Osteocyte (in vitro differentiated cells): ENCODE results near the gene ETS1. TPM values are rescaled to one million over a fixed set of nuclear protein-coding genes. Genes with fewer than 3 reads are reported as not detected.
A peak's percentile ranks its signal among the peaks of the same experiment; 100 is the strongest.

Experiments used
- DNase-seq: peaks from one replicate; pipeline ENCODE4 v3.0.0; 2021; ENCODE audit warnings: mixed read lengths; ENCODE audit not compliant: unreplicated experiment; ENCODE audit errors: extremely low spot score
- H3K27ac Mint-ChIP-seq: one replicate; pipeline ENCODE4 v1.8.0; 2021; ENCODE audit warnings: mild to moderate bottlenecking, mixed read lengths; ENCODE audit not compliant: unreplicated experiment
- H3K27me3 Mint-ChIP-seq: one replicate; pipeline ENCODE4 v1.8.0; 2021; ENCODE audit warnings: mixed read lengths; ENCODE audit not compliant: unreplicated experiment
- H3K36me3 Mint-ChIP-seq: one replicate; pipeline ENCODE4 v1.8.0; 2021; ENCODE audit warnings: mixed read lengths; ENCODE audit not compliant: unreplicated experiment
- H3K4me1 Mint-ChIP-seq: one replicate; pipeline ENCODE4 v1.8.0; 2021; ENCODE audit warnings: mixed read lengths; ENCODE audit not compliant: unreplicated experiment
- H3K4me3 Mint-ChIP-seq: one replicate; pipeline ENCODE4 v1.8.0; 2021; ENCODE audit warnings: mild to moderate bottlenecking, moderate library complexity, mixed read lengths; ENCODE audit not compliant: unreplicated experiment
- H3K9me3 Mint-ChIP-seq: one replicate; pipeline ENCODE4 v1.8.0; 2021; ENCODE audit warnings: mixed read lengths; ENCODE audit not compliant: unreplicated experiment
- total RNA-seq: library from RNA; stranded (reverse); gene quantifications from 2 replicates; pipeline ENCODE4 v1.2.1, GENCODE V29; 2021
- TF ChIP-seq, protein P1 (sequence below): fragments of 200-600 bp; sonication (generic); IDR thresholded peaks from 2 replicates; pipeline ENCODE4 v1.5.0; 2021; ENCODE audit warnings: antibody characterized with exemption, mild to moderate bottlenecking, moderate library complexity

Gene ETS1
- total RNA-seq, 1 donor from 2014 or later, result 77.9 TPM

DNA sequence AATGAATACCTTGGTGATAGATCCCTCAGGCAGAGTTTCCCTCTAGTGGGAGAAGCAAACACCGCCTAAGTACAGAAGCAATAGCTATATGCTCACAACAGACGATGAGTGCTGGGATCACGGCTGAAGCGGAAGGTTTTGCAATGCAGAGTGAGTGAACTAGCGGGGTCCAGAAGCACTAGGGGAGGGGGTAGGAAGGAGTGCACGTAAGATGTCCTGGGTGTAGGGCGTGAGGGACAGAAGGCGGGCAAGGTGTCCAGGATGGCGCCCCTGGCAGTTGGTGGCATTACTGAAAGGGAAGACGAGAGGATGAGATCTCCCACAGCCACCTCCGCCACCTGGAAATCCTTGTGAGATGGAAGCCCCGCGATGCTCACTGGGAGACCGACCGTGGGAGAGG is 81.0 kb downstream of the ETS1 start:
- H3K4me1 Mint-ChIP-seq, result peaks cover 94% of the 10 kb centered on the region
- TF ChIP-seq, protein P1, sequence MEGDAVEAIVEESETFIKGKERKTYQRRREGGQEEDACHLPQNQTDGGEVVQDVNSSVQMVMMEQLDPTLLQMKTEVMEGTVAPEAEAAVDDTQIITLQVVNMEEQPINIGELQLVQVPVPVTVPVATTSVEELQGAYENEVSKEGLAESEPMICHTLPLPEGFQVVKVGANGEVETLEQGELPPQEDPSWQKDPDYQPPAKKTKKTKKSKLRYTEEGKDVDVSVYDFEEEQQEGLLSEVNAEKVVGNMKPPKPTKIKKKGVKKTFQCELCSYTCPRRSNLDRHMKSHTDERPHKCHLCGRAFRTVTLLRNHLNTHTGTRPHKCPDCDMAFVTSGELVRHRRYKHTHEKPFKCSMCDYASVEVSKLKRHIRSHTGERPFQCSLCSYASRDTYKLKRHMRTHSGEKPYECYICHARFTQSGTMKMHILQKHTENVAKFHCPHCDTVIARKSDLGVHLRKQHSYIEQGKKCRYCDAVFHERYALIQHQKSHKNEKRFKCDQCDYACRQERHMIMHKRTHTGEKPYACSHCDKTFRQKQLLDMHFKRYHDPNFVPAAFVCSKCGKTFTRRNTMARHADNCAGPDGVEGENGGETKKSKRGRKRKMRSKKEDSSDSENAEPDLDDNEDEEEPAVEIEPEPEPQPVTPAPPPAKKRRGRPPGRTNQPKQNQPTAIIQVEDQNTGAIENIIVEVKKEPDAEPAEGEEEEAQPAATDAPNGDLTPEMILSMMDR, result no peak
- peak overlapping the region; percentile 94 for H3K27ac Mint-ChIP-seq
- H3K36me3 Mint-ChIP-seq, result peaks cover 10% of the 10 kb centered on the region
- no peaks in the 10 kb centered on the region for H3K9me3 Mint-ChIP-seq
- H3K27me3 Mint-ChIP-seq, result no peaks in the 10 kb centered on the region
- no peak for DNase-seq
- peak overlapping the region; percentile 59 for H3K4me3 Mint-ChIP-seq

DNA sequence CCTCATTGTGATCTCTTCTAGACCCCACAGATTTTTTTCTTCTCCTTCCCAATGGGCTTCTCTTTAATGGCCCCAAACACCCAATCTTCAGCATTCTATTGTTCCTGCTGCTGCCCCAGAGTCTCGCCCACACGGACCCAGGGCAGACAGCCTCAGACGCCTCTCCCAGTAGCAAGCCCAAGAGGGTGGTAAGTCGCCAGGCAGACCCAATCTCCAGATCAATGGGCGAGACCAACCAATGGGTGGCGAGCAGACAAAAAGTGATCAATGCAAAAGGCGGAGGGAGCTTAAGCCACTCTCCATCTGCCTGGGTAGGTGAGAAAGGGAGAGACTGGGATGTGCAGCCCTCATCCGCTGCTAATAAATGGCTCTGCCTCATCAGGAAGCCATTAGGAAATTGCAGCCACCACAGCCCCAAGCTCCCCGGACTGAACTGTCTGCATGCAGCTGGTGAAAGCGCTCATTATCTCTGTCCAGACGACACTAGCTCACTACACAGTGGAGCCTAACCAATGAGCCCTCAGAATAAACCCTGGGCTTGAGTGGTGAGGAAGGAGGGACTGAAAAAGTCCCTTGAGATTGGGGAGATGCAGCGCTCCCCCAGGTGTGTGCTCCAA is 81.8 kb downstream of the ETS1 start:
- Mint-ChIP-seq H3K27ac (peak overlapping the region; percentile 94), H3K4me1 (peaks cover 97% of the 10 kb centered on the region), H3K4me3 (no peak overlapping the region), H3K27me3 (no peaks in the 10 kb centered on the region), H3K36me3 (peaks cover 10% of the 10 kb centered on the region), H3K9me3 (no peaks in the 10 kb centered on the region)
- DNase-seq, result no peak
- TF ChIP-seq, protein P1, result no peak

DNA sequence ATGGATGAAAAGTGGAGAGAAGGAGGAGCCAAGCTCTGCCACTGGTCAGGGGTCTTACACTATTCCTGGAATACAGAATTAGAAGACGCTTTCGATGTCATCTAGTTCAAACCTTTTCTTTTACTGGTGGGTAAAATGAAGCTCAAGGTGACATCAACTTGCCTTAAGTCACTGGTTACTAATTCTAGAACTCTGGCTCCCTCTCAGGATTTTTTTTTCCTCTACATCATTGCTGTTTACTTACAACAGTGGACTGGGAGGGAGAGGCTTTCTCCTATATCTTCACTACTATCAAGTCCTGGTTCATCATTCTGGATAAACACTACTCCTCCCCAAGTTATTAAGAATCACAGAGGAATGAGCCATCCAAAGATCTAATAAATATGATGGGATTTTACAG is 82.9 kb downstream of the ETS1 start:
- peaks cover 10% of the 10 kb centered on the region for H3K36me3 Mint-ChIP-seq
- H3K27ac Mint-ChIP-seq, result peak overlapping the region; percentile 73
- no peaks in the 10 kb centered on the region for H3K9me3 Mint-ChIP-seq
- H3K4me3 Mint-ChIP-seq, result no peak overlapping the region
- H3K27me3 Mint-ChIP-seq, result no peaks in the 10 kb centered on the region
- DNase-seq, result no peak
- TF ChIP-seq, protein P1, result no peak
- peaks cover 95% of the 10 kb centered on the region for H3K4me1 Mint-ChIP-seq

DNA sequence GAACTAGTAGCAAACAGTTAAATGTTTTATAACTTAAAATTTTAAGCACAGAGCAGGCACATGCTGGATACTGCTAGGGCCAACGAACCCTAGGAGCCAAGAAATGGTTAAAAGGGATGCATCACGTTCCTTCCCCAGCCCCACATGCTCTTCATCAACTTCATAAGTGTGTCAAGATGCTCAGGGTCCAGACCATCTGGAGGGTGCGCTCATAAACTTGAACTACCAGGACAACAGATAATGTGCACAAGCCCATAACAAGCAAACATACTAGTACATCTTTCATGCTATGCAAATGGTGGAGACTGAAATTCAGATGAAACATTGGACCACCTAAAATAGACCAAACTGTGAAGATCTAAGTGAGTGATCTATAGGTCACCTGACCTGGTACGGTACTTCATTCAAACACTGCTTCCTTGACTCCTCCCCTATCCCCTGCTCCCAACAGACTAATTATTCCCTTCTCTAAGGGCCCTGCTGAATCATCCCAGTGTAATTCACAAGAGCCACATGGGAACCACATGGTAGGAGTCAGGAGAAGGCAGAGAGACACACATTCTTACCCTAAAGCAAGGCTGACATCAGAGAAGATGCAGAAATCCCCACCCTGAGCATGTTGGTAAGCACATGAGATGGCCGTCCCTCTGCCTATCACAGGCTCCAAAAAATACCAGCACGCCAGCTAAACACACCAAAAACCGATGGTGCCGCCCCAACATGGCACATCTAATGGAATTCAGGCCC is 83.9 kb downstream of the ETS1 start:
- TF ChIP-seq, protein P1, result no peak
- Mint-ChIP-seq H3K27ac (peak overlapping the region; percentile 92), H3K36me3 (peaks cover 10% of the 10 kb centered on the region), H3K27me3 (no peaks in the 10 kb centered on the region), H3K9me3 (no peaks in the 10 kb centered on the region), H3K4me3 (no peak overlapping the region), H3K4me1 (peaks cover 95% of the 10 kb centered on the region)
- no peak for DNase-seq

DNA sequence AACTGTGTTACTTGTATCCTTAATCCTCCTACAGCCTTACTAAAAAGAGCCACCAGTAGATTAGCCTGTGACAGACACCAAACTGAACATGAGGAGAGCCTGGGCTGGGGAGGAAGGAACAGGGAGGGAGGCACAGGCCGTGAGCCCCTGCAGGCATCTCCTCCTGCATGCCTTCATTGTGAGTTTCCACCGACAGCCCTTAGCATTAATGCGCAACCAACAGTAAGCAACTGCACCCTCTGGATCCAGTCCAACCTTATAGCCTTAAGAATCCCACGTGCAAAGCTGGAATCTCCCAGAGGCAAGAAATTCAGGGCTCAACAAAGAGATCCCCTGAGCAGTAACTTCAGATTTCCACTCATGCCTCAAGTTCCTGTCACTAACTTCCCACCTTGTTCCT is 84.6 kb downstream of the ETS1 start:
- peak overlapping the region; percentile 92 for H3K27ac Mint-ChIP-seq
- no peaks in the 10 kb centered on the region for H3K27me3 Mint-ChIP-seq
- no peak overlapping the region for H3K4me3 Mint-ChIP-seq
- peaks cover 10% of the 10 kb centered on the region for H3K36me3 Mint-ChIP-seq
- no peak for DNase-seq
- H3K4me1 Mint-ChIP-seq, result peaks cover 95% of the 10 kb centered on the region
- no peaks in the 10 kb centered on the region for H3K9me3 Mint-ChIP-seq
- TF ChIP-seq, protein P1, result no peak
